HepG2 (cell line): ENCODE data around the gene NOXO1. TPM values are rescaled to one million over a fixed set of nuclear protein-coding genes. Genes with fewer than 3 reads are reported as not detected.

Experiments
- ARID4A ChIP-seq: sonication (generic); formaldehyde crosslinking; IDR thresholded peaks from 2 replicates; pipeline ENCODE4 v1.5.0; 2020; ENCODE audit warnings: mild to moderate bottlenecking, missing genetic modification reagents, borderline replicate concordance
- EZH2 ChIP-seq: conservative IDR thresholded peaks from 2 replicates; pipeline ENCODE4 v1.6.1; 2012; ENCODE audit warnings: mild to moderate bottlenecking, low read depth, low read length, moderate library complexity
- FIP1L1 ChIP-seq: fragments of 200-400 bp; formaldehyde crosslinking; IDR thresholded peaks from 2 replicates; pipeline ENCODE4 v1.6.1; 2018; ENCODE audit warnings: low read depth, mild to moderate bottlenecking, low read length, moderate library complexity, borderline replicate concordance; ENCODE audit not compliant: insufficient read depth
- HCFC1 ChIP-seq: fragments of 150-350 bp; IDR thresholded peaks from 2 replicates; pipeline ENCODE4 v1.6.1; 2014; ENCODE audit warnings: low read depth, low read length
- KLF15 ChIP-seq: sonication (generic); formaldehyde crosslinking; IDR thresholded peaks from 2 replicates; pipeline ENCODE4 v1.8.1; 2023; ENCODE audit warnings: borderline replicate concordance, mild to moderate bottlenecking, inconsistent platforms, missing genetic modification reagents, mixed read lengths
- MATR3 ChIP-seq: sonication (generic); formaldehyde crosslinking; IDR thresholded peaks from 2 replicates; pipeline ENCODE4 v1.4.0; 2020; ENCODE audit warnings: missing genetic modification reagents
- MAZ ChIP-seq, 2 experiments: sonication (generic) in 1 of 2; formaldehyde crosslinking in 1 of 2; IDR thresholded peaks; 2 replicates each; pipeline versions ENCODE4 v1.5.0 to v1.6.1; 2012 to 2020; ENCODE audit warnings: low read depth in 2 of 2, mild to moderate bottlenecking in 2 of 2, borderline replicate concordance in 1 of 2, improper control_type of control experiment in 1 of 2, low read length in 1 of 2, missing genetic modification reagents in 1 of 2, moderate library complexity in 1 of 2
- PLRG1 ChIP-seq: fragments of 450-650 bp; conservative IDR thresholded peaks from 2 replicates; pipeline ENCODE4 v1.6.1; 2016
- PPARG ChIP-seq: conservative IDR thresholded peaks from 2 replicates; pipeline ENCODE4 v1.6.1; 2016; ENCODE audit warnings: missing biosample characterization, missing genetic modification reagents
- ZFAT ChIP-seq: sonication (generic); formaldehyde crosslinking; conservative IDR thresholded peaks from 2 replicates; pipeline ENCODE4 v1.8.1; 2023; ENCODE audit warnings: missing genetic modification reagents, inconsistent platforms
- ZFP91 ChIP-seq: sonication (generic); formaldehyde crosslinking; IDR thresholded peaks from 2 replicates; pipeline ENCODE4 v1.9.0; 2022; ENCODE audit warnings: missing genetic modification reagents, mild to moderate bottlenecking, borderline replicate concordance
- ZNF12 ChIP-seq: sonication (generic); formaldehyde crosslinking; IDR thresholded peaks from 2 replicates; pipeline ENCODE4 v1.5.0; 2020; ENCODE audit warnings: missing genetic modification reagents
- ZNF24 ChIP-seq: fragments of 450-650 bp; IDR thresholded peaks from 2 replicates; pipeline ENCODE4 v1.6.1; 2017; ENCODE audit warnings: antibody characterized with exemption, mild to moderate bottlenecking
- ZNF264 ChIP-seq: sonication (generic); formaldehyde crosslinking; IDR thresholded peaks from 2 replicates; pipeline ENCODE4 v1.4.0; 2020; ENCODE audit warnings: missing genetic modification reagents
- ZNF563 ChIP-seq: sonication (generic); formaldehyde crosslinking; IDR thresholded peaks from 2 replicates; pipeline ENCODE4 v1.8.0; 2022; ENCODE audit warnings: mild to moderate bottlenecking, moderate library complexity, missing genetic modification reagents
- ZNF724P ChIP-seq: sonication (generic); formaldehyde crosslinking; IDR thresholded peaks from 2 replicates; pipeline ENCODE4 v1.8.0; 2022; ENCODE audit warnings: missing genetic modification reagents, borderline replicate concordance
- ZNF788 ChIP-seq: sonication (generic); formaldehyde crosslinking; IDR thresholded peaks from 2 replicates; pipeline ENCODE4 v1.5.0; 2020; ENCODE audit warnings: mild to moderate bottlenecking, missing genetic modification reagents, borderline replicate concordance
- ZSCAN31 ChIP-seq: sonication (generic); formaldehyde crosslinking; IDR thresholded peaks from 2 replicates; pipeline ENCODE4 v1.5.0; 2020; ENCODE audit warnings: low read depth, mild to moderate bottlenecking, missing genetic modification reagents
- polyA plus RNA-seq, 8 experiments: library from polyadenylated mRNA; depleted of rRNA in 3 of 8; stranded (reverse) in 7 of 8; unstranded in 1 of 8; fragments of >200 nt; fragmentation: Illumina TruSeq in 4 of 8; extraction: Trizol in 4 of 8; gene quantifications; 2 replicates each; pipeline versions ENCODE4 v1.2.1 to v1.2.3, GENCODE V29; 2011 to 2016; ENCODE audit warnings: low read depth in 4 of 8, missing spikeins in 1 of 8, mixed read lengths in 1 of 8; ENCODE audit not compliant: insufficient read depth in 1 of 8
- total RNA-seq, 5 experiments: library from RNA; depleted of rRNA; stranded (reverse); fragments of >200 nt; fragmentation: Illumina TruSeq; extraction: Trizol; gene quantifications; 2 replicates each; pipeline ENCODE4 v1.2.3, GENCODE V29; 2016; ENCODE audit warnings: low read depth in 1 of 5
- TF ChIP-seq, protein P1 (sequence below): sonication (generic); formaldehyde crosslinking; conservative IDR thresholded peaks from 2 replicates; pipeline ENCODE4 v1.8.0; 2022; ENCODE audit warnings: low read depth, missing genetic modification reagents

The NOXO1 gene
- total and polyA plus RNA-seq, 2 of the 13 experiments (the other 11 are each of a cell fraction or from before 2014, with no cell fraction given), result 0.69 to 1.4 TPM

DNA sequence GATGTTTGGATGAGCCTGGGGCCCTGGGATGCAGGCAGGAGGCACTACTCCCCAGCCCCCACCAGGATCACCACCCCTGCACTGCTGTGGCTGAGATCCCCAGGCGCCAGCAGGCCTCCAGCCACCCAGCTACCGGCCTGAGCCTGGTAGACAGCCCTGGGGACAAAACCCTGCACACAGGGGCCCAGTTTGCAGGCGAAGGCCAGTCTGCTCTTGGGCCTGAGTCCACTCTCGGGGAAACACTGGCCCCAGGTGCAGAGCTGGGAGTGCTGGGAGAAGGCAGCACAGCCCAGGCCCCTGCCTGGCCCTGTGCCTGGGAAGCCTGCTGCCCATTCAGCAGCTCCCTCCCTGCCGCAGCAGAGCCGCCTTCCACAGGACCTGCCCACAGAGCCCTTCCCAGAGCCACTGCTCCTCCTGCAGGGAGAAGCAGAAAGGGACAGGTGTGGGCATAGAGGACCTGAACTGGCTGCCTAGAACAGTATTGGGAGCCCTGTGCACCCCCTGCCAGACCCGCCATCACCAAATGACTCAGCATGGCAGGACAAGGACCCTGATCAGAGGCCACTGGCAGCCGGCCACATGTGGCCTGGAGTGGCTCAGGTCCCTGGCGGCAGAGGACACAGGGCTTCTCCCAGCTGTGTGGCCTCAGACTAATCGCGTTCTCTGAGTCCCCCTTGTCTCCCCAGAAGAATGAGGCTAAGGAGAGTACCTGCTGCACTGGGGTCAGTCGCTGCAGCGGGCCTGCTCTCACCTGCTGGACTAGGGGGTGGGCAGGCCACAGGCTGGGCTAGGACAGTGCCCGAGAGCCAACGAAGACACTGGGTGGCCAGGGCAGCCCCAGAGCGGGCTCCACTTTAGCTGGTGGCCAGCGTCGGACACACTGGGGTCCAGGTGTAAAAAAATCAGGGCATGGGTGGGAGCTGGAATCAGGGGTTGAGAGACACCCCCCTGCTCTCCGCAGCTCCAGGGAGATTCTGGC lies 48.9 kb downstream of the NOXO1 start (continued):
- TF ChIP-seq ARID4A (CRISPR knock-in tag) (peak; percentile 41; the same call in 1 of the 2 replicates), ZSCAN31 (CRISPR knock-in tag) (no peak), PLRG1 (no peak), MAZ (IDR thresholded peaks at IDR 0.05; ENCODE audit: borderline replicate concordance, low read depth, low read length) (no peak), MAZ (CRISPR knock-in tag; IDR thresholded peaks at IDR 0.05; ENCODE audit: low read depth) (0 out of 2 replicates have a peak, but pooled peaks have one; percentile 45), ZNF264 (CRISPR knock-in tag) (no peak), ZNF12 (CRISPR knock-in tag) (no peak), MATR3 (no peak), FIP1L1 (no peak), EZH2 (no peak), ZFP91 (CRISPR knock-in tag) (peak; percentile 46; the same call in 1 of the 2 replicates), HCFC1 (no peak), ZNF788 (peak; percentile 52; the same call in 1 of the 2 replicates), ZNF563 (CRISPR knock-in tag) (no peak), ZNF24 (no peak), ZNF724P (no peak), PPARG (CRISPR knock-in tag) (no peak), ZFAT (CRISPR knock-in tag) (no peak), KLF15 (CRISPR knock-in tag) (no peak)
- TF ChIP-seq, protein P1, sequence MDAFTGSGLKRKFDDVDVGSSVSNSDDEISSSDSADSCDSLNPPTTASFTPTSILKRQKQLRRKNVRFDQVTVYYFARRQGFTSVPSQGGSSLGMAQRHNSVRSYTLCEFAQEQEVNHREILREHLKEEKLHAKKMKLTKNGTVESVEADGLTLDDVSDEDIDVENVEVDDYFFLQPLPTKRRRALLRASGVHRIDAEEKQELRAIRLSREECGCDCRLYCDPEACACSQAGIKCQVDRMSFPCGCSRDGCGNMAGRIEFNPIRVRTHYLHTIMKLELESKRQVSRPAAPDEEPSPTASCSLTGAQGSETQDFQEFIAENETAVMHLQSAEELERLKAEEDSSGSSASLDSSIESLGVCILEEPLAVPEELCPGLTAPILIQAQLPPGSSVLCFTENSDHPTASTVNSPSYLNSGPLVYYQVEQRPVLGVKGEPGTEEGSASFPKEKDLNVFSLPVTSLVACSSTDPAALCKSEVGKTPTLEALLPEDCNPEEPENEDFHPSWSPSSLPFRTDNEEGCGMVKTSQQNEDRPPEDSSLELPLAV (CRISPR knock-in tag), result no peak
